Activated gamma-delta T cell (primary cell): ENCODE results near the gene ZNF581.

Experiments
- DNase-seq: peaks from one replicate; lab custom pipeline; 2025; lab: John Stamatoyannopoulos, UW

ZNF581 gene

DNA sequence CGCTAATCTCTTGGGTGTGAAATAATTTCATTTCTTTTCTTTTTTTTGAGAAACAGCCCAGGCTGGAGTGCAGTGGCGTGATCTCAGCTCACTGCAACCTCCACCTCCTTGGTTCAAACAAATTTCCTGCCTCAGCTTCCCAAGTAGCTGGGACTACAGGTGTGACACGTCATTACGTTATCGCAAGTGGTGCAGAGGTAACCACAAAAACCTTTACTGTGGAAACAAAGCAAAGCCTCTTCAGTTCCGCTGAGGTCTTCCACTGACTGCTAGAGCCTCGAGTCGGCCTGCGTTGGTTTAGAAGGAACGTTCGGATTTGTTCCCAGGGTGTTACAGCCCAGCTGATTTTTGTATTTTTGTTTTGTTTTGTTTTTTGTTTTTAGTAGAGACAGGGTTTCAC is 17.1 kb upstream of the ZNF581 start:
- DNase-seq: no peak

DNA sequence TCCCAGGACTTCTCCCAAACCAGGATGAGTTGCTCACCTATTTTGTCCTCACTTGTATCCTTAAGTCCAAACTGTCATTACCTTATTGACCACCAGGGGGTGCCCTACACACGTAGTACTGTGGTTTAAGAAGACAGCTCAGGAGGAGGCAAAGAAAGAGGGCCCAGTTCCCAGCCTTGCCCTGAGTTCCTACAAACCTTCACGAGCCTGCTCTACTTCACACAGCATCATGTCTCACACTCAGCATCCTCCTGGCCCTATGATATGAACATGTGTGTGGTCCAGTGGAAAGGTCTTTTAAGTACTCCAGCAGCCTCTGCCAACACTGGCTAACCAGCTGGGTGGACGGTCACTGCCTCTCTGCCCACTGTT is 11.0 kb upstream of the ZNF581 start:
- no peak for DNase-seq

DNA sequence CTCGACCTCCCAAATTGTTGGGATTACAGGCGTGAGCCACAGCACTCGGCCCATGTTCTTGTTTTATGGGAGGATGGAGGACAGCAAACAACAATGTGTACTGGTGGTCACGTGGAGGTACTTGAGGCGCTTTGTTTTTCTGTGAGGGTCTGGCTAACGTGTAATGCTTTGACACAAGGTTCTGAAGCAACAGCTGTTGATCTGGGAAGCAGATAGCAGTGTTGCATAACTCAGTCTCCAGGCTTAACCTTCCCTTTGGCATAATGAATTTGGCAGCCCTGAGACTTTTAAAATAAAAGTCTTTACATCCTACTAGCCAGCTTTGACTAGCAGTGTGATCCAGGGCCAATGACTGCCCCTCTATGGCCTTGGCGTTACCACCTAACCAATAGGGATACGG is 9.6 kb upstream of the ZNF581 start:
- no peak for DNase-seq

DNA sequence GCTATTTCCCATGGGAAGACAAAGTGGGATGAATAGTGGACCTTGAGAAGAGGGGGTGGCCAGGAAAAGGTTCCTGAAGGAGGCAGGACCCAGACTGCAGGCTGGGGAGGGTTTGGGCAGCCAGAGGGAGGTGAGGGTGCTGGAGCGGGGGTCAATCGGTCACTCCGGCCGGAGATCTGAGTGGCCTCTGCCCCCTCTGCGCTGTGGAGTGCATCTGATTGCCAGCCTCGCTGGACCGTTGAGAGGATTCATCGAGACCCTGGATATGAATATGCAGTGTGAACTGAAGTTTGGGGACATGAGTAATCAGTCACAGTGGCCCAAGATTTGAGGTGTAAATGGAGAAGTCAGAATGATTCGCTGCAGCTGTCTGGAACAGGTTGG is 8.1 kb upstream of the ZNF581 start:
- DNase-seq: no peak

DNA sequence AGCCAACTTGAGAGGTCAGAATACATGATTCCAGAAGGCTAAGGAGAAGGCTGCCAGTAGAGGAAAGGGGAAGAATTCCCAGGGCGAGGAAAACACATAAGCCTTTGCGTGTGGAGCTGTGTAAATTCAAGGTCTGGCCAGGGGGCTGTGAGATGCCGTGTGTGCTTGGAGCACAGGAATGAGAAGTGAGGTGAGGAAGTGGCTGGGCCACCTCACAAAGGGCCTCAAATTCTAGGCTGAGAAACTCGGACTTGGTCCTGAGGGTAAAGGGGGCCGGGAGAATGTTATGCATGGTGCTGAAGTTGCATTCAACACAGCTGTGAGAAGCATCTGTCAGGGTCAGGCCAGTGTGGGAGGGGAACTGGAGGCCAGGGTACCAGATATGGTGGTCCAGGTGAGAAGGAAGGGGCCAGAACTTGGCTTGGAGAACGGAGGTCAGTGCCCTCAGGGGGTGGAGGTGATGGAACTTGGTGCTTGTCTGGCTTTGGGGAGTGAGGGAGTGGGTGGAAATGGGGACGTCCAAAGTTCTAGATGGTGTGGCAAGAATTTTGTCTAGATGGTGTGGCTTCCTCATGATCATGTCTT is 7.5 kb upstream of the ZNF581 start:
- no peak for DNase-seq

DNA sequence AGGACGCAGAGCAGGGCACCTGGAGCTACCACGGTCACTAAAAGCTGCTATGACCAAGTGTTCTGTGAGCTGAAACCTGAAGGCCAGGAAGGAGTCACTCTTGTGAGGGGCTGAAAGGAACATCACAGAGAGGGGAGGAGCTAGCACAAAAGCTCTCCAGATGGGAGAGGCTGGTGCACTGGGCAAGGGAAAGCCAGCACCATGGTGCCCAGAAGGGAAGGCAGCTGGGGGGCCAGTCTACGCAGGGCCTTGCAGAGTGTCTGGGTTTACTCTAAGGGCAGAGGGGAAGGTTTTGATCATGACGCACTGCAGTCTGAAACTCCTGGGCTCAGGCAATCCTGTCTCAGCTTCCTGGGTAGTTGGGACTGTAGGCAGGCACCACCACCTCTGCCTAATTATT is 6.7 kb upstream of the ZNF581 start:
- no peak for DNase-seq

DNA sequence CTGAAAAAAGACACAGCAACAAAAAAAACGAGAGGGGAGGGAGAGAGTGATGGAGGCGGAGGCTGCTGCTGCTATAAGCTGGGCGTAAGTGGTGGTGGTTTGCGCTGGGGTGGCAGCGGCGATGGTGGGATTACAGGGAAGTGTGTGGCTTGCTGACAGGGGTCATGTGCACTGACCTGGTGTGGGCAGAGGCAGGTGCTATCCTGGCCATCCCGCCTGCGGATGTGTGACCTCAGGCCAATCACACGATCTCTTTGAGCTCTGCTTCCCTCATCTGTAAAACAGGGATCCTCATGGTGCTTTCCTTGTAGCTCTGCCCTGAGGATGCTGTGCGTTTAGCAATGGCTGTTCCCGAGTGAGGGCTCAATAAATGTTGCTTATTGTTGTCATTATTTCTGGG is 5.9 kb upstream of the ZNF581 start:
- no peak for DNase-seq

DNA sequence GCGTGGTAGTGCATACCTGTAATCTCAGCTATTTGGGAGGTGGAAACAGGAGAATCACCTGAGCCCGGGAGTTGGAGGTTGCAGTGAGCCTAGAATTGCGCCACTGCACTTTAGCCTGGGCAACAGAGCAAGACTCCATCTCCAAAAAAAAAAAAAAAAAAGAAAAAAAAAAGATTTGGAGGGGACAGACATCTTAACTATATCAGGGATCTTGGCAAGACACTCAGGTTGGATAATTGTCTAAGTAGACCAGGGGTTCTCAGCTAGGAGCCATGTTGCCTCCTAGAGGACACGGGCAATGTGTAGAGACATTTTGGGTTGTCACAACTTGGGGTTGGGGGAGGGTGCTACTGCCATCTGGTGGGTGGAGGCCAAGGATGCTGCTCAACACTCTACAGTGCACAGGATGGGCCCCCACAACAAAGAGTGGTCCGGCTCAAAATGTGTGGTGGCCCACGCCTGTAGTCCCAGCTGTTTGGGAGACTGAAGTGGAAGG is 4.5 kb upstream of the ZNF581 start:
- DNase-seq: no peak

DNA sequence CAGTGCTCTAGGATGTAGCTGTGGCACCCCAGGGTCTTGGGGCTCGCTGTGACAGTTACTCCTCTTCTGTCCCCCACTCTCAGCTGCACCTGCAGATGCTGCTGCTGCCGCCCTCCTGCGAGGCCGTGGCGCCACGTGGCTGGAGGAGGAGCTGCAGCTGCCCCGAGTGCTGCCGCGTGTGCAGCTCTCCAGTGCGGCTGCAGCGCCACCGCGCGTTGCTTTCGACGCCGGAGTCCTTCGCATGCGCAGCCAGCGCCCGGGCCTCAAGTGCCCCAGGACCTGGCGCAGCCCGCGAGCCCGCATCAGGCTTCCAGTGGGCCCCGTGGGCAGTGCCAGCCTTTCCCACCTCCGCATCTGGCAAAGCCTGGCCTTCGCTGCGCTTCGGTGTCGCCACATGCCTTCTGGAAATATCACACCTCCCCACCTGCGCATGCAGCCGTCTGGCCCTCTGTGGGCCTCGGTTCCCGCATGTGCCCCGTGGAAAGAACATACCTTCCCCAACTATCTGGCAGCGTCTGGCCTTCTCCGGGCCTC is 3.3 kb upstream of the ZNF581 start:
- DNase-seq: peak; percentile 55

DNA sequence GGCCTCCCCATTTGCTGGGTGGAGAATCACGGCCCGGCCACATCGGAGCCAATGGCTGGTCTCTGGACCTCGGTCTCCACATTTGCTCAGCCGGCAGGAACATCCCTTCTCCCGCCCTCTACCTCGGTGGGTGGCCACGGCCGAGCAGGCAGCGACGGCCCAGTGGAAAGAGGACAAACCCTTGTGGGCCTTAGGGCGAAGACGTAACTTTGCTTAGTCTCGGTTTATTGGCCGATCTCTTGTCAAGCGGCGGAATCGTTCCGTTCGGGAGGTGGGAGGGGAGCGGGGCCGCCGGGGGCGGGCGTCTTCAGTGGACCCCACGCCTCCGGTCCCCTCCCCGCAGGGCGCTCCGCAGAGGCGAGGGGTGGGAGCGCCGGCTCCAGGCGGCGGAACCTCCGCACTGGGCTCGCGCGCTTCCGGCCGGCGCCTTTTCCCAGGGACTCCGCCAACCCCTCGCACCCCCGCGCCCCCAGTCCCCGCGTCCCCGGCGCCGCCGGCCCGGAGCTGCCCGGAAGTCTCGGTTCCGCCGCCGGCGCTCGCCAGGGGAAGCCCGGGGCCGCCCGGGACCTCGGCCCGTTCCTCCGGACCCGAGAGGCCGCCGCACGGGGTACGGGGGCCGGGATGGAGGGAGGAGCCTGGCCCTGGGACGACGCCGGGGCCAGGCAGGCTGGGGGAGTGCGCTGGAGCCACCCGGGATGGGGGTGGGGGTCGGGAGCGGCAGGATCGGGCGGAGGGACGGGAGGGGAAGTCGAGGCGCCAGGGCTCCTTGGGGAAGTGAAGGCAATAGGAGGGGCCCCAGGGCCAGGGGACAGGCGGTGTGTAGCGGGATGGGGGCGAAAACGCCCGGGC is 2.6 kb upstream of the ZNF581 start, which contains the start of gene ZNF580:
TSS of gene ZNF580 (plus strand) at position 426 of the 849 bp plus-strand sequence. CDS start 1,507 bp downstream, outside the sequence.
- peak; percentile 51 for DNase-seq

DNA sequence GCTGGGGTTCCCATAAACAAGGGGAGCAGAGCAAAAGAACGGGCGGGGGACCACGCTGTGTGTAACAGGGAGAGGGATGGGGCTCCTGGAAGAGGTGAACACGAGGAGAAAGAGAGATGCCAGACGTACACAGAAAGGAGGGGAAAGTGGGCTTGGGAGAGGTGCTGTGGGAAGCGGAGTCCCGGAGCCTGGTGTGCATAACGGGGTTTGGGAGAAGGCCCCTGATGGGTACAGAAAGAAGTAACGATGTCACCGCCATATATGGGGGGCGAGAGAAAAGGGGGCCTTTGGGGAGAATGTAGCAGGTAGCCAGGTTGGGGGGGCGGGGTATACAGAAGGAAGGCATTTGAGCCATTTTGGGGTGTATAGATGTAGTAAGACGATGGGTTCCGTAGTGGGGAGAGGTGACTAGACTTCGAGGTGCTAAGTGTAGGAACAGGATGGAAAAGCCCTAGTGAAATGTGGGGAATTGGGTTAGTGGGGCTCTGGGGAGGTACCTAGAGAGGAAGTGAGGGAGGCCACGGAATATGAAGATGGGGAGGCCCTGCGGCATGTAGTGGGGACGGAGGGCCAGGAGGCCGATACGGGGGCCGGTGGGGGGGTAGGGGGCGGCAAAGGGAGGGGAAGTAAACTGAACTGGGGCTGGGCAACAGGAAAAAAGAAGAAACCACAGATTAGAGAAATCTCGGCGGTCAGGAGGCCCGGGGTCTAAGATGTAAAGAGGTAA is 1.9 kb upstream of the ZNF581 start:
- no peak for DNase-seq

DNA sequence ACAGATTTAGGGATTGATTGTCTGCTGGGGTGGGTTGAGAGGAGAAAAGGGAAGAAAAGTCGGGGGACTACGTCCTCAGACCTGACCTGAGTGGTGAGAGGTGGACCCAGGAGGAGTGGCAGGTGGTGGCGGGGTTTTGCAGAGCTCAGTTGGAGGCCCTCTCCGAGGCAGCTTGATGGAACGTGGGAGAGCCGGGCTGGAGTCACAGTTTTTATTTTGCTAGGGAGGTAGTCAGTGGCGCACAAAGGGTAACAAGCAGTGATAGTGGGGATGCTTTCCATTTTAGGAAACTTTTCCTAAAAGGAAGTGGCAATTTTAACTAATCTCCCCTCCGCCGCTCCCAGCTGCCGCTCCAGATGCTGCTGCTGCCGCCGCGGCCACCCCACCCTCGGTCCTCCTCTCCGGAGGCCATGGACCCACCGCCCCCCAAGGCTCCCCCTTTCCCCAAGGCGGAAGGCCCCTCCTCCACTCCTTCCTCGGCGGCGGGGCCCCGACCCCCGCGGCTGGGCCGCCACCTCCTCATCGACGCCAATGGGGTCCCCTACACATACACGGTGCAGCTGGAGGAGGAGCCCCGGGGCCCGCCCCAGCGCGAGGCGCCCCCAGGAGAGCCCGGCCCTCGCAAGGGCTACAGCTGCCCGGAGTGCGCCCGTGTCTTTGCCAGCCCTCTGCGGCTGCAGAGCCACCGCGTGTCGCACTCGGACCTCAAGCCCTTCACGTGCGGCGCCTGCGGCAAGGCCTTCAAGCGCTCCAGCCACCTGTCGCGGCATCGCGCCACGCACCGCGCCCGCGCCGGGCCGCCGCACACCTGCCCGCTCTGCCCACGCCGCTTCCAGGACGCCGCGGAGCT is 1.1 kb upstream of the ZNF581 start:
- no peak for DNase-seq

DNA sequence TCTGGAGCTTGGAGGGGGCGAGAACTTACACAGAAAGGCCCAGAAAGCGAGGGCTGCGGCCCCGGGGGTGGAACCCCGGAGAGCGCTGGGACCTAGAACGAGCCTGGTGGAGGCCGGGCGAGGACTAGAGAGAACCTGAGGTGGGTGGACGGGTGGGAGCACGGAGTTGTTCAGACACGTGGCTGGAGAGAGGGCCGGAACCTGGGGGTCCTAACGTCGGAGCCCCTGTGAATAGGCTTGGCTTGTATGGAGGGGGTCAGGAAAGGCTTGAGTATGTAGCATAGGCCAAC is 383 bp downstream of the ZNF581 start:
- DNase-seq: no peak

DNA sequence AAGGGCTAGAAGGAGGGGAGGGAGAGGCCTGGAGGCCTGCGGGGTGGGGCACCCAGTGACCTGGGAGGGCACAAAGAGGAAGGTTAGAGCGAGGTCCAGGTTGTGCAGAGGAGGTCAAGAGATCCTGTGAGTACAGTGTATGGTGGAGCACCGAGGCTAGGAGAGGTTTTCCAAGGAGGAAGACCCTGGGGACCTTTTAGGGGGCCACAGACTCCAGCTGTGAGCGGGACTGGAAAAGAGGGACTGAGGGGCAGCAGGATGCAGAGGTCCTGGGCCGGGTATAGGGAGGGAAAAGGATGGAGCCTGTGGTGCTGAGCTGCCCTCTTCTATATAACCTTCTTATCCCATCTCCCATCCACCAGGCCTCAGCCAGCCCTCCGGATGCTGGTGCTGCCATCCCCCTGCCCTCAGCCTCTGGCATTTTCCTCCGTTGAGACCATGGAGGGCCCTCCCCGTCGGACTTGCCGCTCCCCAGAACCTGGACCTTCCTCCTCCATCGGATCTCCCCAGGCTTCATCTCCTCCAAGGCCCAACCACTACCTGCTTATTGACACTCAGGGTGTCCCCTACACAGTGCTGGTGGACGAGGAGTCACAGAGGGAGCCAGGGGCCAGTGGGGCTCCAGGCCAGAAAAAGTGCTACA is 863 bp downstream of the ZNF581 start:
- DNase-seq: no peak

DNA sequence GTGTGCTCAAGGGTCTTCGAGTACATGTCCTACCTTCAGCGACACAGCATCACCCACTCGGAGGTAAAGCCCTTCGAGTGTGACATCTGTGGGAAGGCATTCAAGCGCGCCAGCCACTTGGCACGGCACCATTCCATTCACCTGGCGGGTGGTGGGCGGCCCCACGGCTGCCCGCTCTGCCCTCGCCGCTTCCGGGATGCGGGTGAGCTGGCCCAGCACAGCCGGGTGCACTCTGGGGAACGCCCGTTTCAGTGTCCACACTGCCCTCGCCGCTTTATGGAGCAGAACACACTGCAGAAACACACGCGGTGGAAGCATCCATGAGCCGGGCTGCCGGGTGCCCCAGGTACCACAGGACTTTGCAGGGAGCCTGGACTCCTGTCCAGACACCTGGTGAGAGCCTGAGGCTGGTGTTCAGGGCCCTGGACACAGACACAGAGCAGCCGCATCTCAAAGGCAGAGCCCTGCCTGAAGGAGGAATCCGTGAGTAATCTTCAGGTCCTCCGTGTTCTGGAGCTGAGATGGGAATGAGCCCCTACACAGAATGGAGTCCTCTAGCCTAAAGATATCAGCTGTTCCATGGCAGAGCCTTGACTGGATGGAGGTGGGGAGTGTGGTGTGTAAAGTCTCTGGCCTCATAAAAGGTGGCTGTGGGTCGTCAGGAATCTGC is 1.5 kb downstream of the ZNF581 start:
- DNase-seq: no peak

DNA sequence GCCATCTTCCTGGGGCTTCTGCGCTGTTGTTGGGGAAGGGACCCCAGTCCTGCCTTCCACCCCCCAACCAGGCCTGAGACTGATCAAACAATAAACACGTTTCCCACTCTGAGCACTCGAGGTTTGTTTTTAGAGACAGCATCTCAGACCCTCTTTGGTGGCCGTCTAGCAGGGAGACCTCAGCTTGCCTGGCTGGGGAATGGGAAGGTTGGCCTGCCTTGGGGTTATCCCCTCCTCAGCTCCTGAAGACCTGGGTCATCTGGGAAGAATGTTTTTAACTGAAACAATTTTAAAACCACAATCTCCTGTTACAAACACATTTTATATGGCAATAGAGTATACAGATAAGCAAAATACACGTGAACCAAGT is 2.0 kb downstream of the ZNF581 start:
- no peak for DNase-seq

DNA sequence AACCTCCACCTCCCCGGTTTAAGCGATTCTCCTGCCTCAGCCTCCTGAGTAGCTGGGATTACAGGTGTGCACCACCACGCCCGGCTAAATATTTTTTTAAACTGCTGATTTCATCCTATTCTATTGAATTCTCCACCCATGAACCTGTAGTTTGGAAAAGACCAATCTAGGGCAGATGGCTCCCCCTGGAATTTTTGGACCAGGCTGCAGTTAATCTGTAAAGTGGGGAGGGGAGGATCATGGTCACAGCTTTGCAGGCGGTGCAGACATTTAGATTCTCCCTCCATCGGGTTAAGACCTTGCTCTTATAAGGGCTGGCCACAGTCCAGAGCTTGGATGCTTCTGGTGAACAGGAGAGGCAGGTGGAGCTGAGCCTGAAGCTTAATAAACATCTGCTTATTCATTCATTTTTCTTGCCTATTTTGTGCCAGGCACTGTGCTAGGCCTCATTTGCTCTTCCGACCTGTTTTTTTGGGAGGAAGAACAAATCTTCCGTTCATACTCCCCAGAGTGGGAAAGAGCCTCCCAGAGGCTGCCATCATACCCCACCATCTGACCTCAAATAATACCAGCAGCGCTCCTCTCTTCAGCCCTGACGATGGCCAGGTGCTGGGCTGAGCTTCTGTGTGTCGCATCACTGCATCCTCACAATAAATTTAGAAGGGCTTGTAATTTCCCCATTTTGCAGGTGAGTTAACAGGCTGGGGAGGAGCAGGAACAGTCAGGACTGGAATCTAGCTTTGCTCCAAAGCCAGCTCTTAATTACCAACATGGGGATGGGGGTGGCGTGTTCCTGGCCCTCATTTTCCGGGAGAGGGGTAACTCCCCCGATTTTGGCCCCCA is 3.7 kb downstream of the ZNF581 start:
- no peak for DNase-seq

DNA sequence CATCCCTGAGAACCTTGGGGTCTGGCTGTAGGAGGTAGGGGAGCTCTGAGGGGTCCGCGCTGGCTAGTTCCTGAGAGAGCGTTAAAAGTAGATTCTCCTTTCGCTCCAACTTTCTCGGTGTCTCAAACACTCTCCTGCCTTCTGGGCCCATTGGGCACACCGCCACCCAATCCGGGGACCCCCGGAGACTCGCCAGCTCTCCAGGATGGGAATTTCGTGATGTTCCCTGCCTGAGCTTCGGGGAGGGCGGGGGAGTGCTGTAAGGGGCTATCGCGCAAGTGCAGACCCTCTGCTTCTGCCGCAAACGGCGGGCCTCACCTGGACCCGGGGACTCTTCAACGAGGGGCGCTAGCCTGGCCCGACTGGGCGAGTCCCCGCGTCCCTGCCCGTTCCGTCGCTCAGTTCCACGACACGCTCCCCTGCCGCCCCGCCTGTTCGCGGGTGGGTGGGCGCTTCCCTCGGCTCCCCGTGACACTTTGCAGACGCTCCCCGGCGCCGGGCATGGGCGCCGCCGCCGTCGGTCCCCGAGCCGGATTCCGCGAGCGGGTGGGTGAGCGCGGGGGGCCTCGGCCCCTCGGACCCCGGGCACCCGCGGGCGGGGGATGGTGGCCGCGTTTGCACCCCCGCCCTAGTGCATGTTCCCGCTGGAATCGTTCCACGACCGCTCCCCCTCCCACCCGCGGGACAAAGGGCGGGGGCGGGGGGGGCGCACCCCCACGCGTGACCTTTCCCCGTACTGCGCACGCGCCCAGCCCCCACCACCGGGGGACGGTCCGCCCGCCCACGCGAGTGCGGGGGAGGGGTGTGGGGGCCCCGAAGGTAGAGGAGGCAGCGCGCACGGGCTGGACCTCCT is 4.5 kb downstream of the ZNF581 start, which contains the start of gene CCDC106:
TSS of gene CCDC106 (plus strand) at position 481 of the 853 bp plus-strand sequence. CDS start 835 bp downstream, outside the sequence.
- DNase-seq: peak; percentile 27
